Keratinocyte (primary cell): ENCODE data around the gene ALG11. TPM values are rescaled to one million over a fixed set of nuclear protein-coding genes. Genes with fewer than 3 reads are reported as not detected.

Source experiments
- DNase-seq: peaks from one replicate; pipeline ENCODE4 v3.0.0-alpha.2; 2011; ENCODE audit warnings: low read depth, missing footprints, low spot score
- FAIRE-seq: peaks from 2 replicates; lab custom pipeline; 2011; peaks lifted over from hg19 to GRCh38; lab: Jason Lieb, UNC
- H2AFZ ChIP-seq: 2 replicates; pipeline ENCODE4 v1.6.0; 2012; ENCODE audit warnings: low read length, control low read depth, inconsistent platforms; ENCODE audit not compliant: control insufficient read depth
- H3K27ac ChIP-seq: 2 replicates; pipeline ENCODE4 v1.5.1; 2011; ENCODE audit warnings: low read length; ENCODE audit not compliant: control insufficient read depth, insufficient read depth
- H3K27me3 ChIP-seq: 3 replicates; pipeline ENCODE4 v1.6.0; 2011; ENCODE audit warnings: low read length; ENCODE audit not compliant: control insufficient read depth, insufficient read depth; ENCODE audit errors: extremely low read depth
- H3K36me3 ChIP-seq, 2 experiments: 2 replicates in 1 of 2; 3 replicates in 1 of 2; pipeline ENCODE4 v1.5.1; 2011; ENCODE audit warnings: low read length in 2 of 2, mild to moderate bottlenecking in 1 of 2; ENCODE audit not compliant: control insufficient read depth in 2 of 2, insufficient read depth in 2 of 2; ENCODE audit errors: extremely low read depth in 1 of 2
- H3K4me1 ChIP-seq: 3 replicates; pipeline ENCODE4 v1.5.1; 2011; ENCODE audit warnings: low read length; ENCODE audit not compliant: control insufficient read depth, insufficient read depth; ENCODE audit errors: extremely low read depth
- H3K4me2 ChIP-seq: 3 replicates; pipeline ENCODE4 v1.6.0; 2011; ENCODE audit warnings: low read depth, low read length; ENCODE audit not compliant: control insufficient read depth, insufficient read depth; ENCODE audit errors: extremely low read depth
- H3K4me3 ChIP-seq, 3 experiments: fragments of 200-600 bp in 1 of 3; sonication (generic) in 1 of 3; 2 replicates in 2 of 3; 3 replicates in 1 of 3; pipeline ENCODE4 v1.5.1; 2011 to 2016; ENCODE audit warnings: low read length in 3 of 3, mild to moderate bottlenecking in 3 of 3, control low read depth in 2 of 3, inconsistent platforms in 1 of 3, low read depth in 1 of 3, mixed read lengths in 1 of 3, mixed run types in 1 of 3, moderate library complexity in 1 of 3; ENCODE audit not compliant: control insufficient read depth in 2 of 3, insufficient read depth in 2 of 3; ENCODE audit errors: extremely low read depth in 1 of 3
- H3K79me2 ChIP-seq: 2 replicates; pipeline ENCODE4 v1.6.0; 2012; ENCODE audit warnings: low read length; ENCODE audit not compliant: control insufficient read depth, insufficient read depth
- H3K9ac ChIP-seq: 3 replicates; pipeline ENCODE4 v1.6.0; 2011; ENCODE audit warnings: low read length; ENCODE audit not compliant: control insufficient read depth, insufficient read depth; ENCODE audit errors: extremely low read depth
- H3K9me1 ChIP-seq: 3 replicates; pipeline ENCODE4 v1.6.0; 2011; ENCODE audit warnings: low read length; ENCODE audit not compliant: control insufficient read depth, insufficient read depth; ENCODE audit errors: extremely low read depth
- H3K9me3 ChIP-seq: 2 replicates; pipeline ENCODE4 v1.5.1; 2012; ENCODE audit warnings: low read depth, low read length; ENCODE audit not compliant: control insufficient read depth
- H4K20me1 ChIP-seq: 3 replicates; pipeline ENCODE4 v1.6.0; 2011; ENCODE audit warnings: low read length; ENCODE audit not compliant: control insufficient read depth, insufficient read depth; ENCODE audit errors: extremely low read depth
- CTCF ChIP-seq, 3 experiments: IDR thresholded peaks in 1 of 3; conservative IDR thresholded peaks in 1 of 3; optimal IDR thresholded peaks in 1 of 3; 2 replicates in 2 of 3; 3 replicates in 1 of 3; pipeline versions ENCODE3 to v1.5.1; 2011; ENCODE audit warnings: low read length in 3 of 3, mild to moderate bottlenecking in 3 of 3, moderate library complexity in 2 of 3, control low read depth in 1 of 3, inconsistent platforms in 1 of 3; ENCODE audit not compliant: insufficient read depth in 2 of 3; ENCODE audit errors: extremely low read depth in 1 of 3
- EZH2 ChIP-seq: IDR thresholded peaks from one replicate; pipeline ENCODE4 v1.6.1; 2012; ENCODE audit warnings: inconsistent platforms, mild to moderate bottlenecking, low read length, moderate library complexity
- dilution Hi-C: fragments of 300-500 bp; cut with MboI; formaldehyde crosslinking; loops from one replicate; pipeline ENCODE4 v1.7.0; 2020; ENCODE audit warnings: low sequenced_read_pairs; ENCODE audit not compliant: extremely low pct_ligation_motif_present
- polyA plus RNA-seq, 5 experiments: library from polyadenylated mRNA; depleted of rRNA in 3 of 5; stranded (reverse) in 3 of 5; stranded (forward) in 1 of 5; unstranded in 1 of 5; fragments of >200 nt; gene quantifications; 1 replicate in 1 of 5; 2 replicates in 3 of 5; 3 replicates in 1 of 5; pipeline versions ENCODE4 v1.2.1 to v1.2.3, GENCODE V29; 2011 to 2012; ENCODE audit warnings: missing spikeins in 2 of 5, low read depth in 1 of 5, low replicate concordance in 1 of 5

ALG11 gene
- polyA plus RNA-seq, 1 donor (not counting 4 experiments of a cell fraction or from before 2014, with no cell fraction given) = 17.4 TPM

DNA sequence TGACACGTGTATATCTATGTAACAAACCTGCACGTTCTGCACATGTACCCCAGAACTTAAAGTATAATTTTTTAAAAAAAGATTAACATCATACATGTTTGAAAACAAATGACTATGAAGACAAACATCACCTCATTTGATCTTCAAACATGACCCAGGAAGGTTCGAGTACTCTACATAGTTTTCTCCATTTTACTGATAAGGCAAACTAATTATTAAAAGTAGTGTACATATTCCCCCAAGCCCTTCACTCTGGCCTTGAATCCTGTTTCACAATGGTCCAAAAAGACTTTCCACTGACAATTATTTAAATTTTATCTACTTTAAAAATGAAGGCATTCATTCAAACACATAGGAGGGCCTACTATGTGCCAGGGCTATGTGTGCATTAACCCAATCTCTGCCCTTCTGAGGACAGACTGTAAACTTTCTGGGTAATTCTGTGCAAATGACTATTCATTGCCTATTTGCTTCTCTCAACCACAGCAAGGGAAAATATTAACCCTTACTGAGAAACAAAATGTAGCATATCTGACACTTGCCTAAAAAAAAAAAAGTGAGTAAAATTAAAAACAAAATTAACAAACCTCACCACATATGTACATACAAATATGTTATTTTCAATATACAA, 23.1 kb upstream of the ALG11 start:
- DNase-seq = no peak
- Histone ChIP-seq H4K20me1 (no peaks in the 10 kb centered on the region), H3K9me1 (no peaks in the 10 kb centered on the region), H3K36me3 (no peaks in the 10 kb centered on the region), H3K4me1 (no peaks in the 10 kb centered on the region), H3K9me3 (no peaks in the 10 kb centered on the region), H3K27ac (no peak overlapping the region), H3K4me3 (no peak overlapping the region), H2AFZ (no peak overlapping the region), H3K79me2 (no peaks in the 10 kb centered on the region), H3K9ac (no peak overlapping the region), H3K27me3 (no peaks in the 10 kb centered on the region), H3K4me2 (no peak overlapping the region)
- dilution Hi-C loops = no loop called here
- no peak for FAIRE-seq
- TF ChIP-seq CTCF (optimal IDR thresholded peaks at IDR 0.05 in 1 of 3, IDR thresholded peaks at IDR 0.05 in 1 of 3, conservative IDR thresholded peaks at IDR 0.05 in 1 of 3; ENCODE audit: extremely low read depth in 1 of 3, insufficient read depth in 2 of 3, low read length in 3 of 3) (no peak), EZH2 (no peak)

DNA sequence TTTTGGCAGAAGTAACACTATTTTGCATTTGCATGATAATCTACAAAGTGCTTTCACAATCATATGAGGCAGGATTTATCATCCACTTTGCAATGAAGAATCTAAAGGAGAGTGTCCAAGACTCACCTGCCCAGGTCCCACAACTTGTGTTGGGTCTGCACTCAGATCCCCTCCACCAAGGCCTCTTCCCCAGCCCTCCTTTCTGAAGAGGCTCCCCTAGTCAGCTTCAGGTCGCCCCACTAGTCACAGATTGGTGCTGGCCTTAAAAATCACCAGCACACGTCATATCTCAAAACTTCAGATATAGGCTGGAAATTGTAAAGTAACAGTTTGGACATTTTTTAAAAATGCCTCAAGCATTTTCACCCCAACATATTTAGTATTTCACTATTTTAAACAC, 18.5 kb upstream of the ALG11 start:
- no peak overlapping the region for H3K27ac ChIP-seq
- H3K9me3 ChIP-seq = no peaks in the 10 kb centered on the region
- H3K9me1 ChIP-seq = no peaks in the 10 kb centered on the region
- H3K27me3 ChIP-seq = peaks cover 5% of the 10 kb centered on the region
- H4K20me1 ChIP-seq = no peaks in the 10 kb centered on the region
- no peaks in the 10 kb centered on the region for H3K79me2 ChIP-seq
- dilution Hi-C loops = no loop called here
- H3K4me2 ChIP-seq = no peak overlapping the region
- H3K9ac ChIP-seq = no peak overlapping the region
- H3K36me3 ChIP-seq = no peaks in the 10 kb centered on the region
- peaks cover 6% of the 10 kb centered on the region for H3K4me1 ChIP-seq
- no peak overlapping the region for H3K4me3 ChIP-seq
- DNase-seq (no peak), FAIRE-seq (no peak)
- TF ChIP-seq EZH2 = no peak
- TF ChIP-seq CTCF (optimal IDR thresholded peaks at IDR 0.05 in 1 of 3, IDR thresholded peaks at IDR 0.05 in 1 of 3, conservative IDR thresholded peaks at IDR 0.05 in 1 of 3; ENCODE audit: extremely low read depth in 1 of 3, insufficient read depth in 2 of 3, low read length in 3 of 3) = no peak
- H2AFZ ChIP-seq = no peak overlapping the region
